GM12872 (cell line): ENCODE data around the gene ANO9.

Experiments used
- CTCF ChIP-seq: IDR thresholded peaks from 3 replicates; pipeline ENCODE4 v1.5.1; 2011; ENCODE audit warnings: low read depth, mild to moderate bottlenecking, low read length, moderate library complexity; ENCODE audit not compliant: insufficient read depth

Gene ANO9

DNA sequence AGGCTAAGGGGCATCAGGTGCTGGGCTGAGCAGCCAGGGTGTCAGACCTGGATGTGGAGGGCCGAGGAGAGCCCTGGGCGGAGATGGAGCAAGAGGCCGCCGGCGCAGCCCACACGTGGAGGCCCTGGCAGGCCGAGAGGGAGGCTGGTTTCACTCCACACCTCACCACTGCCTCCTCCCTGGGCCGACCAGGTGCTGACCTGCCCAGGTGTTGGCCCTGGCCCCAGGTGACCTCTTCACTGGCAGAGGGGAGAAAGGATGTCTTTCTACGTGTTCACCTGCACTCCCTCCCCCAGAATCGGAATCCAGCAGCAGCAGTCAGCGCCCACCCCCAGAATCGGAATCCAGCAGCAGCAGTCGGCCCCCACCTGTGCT lies 781 bp downstream of the ANO9 start:
- no peak for TF ChIP-seq CTCF

DNA sequence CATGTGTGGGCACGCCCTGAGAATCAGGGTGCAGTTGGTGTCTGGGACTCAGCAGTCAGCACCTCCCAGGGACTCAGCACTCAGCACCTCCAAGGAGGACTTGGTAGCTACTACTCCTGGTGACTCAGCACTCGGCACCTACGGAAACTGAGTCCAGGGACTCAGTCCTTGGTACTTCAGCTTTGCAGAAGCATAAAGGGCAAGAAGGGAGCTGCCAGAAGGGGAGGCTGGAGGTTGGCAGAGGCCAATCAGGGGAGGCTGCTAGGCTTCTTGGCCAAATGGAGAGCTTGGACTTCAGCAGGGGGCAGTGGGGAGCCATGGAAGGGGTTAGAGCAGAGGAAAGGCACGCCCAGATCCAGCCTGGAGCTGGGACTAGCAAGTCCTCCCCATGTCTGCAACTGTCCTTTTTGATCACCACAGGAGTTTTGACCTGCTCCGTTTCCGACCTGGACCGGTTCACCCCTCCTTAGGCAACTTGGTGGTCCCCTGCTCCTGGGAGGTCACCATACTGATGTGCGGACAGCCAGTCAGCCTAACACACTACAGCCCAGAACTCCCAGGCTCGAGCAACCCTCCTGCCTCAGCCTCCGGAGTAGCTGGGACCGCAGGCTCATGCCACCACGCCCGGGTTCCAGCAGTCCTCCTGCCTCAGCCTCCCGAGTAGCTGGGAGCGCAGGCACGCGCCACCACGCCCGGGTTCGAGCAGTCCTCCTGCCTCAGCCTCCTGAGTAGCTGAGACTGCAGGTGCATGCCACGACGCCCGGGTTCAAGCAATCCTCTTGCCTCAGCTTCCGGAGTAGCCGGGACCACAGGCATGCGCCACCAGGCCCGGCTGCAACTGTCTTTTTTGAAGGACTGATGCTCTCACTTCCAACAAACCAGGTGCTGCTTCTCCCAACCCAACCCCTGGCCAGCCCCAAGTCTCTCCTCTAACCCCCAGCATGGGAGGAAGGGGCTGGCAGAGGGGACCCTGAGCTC lies 1.5 kb downstream of the ANO9 start:
- TF ChIP-seq CTCF, result peak; percentile 28; the same call in 1 of the 3 replicates

DNA sequence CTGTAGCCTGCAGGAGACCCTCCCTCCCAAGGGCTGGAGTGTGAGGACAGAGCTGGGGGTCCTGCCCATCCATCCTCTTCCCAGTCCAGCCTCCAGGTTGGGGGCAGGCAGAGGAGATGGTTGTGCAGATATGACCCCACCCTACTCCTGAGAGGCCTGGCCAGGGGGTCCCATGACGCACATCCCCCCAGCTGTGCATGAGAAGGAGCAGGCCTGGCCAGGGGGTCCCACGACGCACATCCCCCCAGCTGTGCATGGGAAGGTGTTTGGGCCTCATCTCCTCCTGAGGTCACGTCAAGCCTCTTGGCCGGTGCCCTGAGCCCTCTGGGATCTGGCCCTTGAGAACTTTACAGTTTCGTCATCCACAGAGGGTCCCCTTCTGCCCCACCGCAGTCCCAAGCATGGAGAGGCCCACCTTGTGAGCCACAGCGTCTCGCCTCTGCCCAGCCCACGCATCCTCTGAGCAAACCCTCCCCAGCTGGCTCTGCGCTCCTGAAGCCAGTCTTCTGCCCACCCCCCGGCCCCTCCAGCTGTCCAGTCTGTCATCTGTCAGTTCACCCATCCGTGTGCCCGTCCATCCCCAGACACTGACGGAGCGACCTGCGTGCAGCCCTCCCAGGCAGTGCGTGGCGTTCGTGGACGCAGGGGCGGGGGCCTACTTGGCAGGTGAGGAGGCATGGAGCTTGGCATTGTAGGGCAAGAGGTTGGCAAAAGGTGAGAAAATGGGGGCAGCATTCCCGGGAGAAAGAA lies 2.3 kb downstream of the ANO9 start:
- no peak for TF ChIP-seq CTCF

- no peak for TF ChIP-seq CTCF
Measured at GRCh38 chr11:438101-438844, 3.5 kb downstream of the ANO9 start.

- no peak for TF ChIP-seq CTCF
Measured at GRCh38 chr11:437228-437870, 4.5 kb downstream of the ANO9 start.

DNA sequence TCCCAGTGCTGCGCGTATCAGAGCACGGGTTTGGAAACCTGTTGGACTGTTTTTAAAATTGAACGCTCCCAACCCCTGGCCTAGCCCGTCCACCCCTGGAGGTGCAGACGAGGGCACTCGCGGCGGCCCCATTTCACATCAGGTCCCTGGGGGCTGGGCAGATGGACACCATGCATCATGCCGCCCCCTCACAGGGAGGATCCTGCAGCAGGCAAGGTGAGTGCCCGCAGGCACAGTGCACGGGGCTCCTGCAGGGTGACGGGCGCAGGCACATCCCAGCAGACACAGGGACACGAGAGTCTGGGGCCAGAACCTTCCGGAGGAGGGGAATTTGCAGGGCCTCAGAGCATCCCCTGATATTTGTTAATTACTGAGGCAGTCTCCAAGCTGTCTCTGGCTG lies 7.3 kb downstream of the ANO9 start:
- TF ChIP-seq CTCF, result no peak

- no peak for TF ChIP-seq CTCF
Measured at GRCh38 chr11:433641-434040, 8.2 kb downstream of the ANO9 start.
